ENCODE data around the gene SRGAP1.

Gene SRGAP1

GRCh38 chr12:63985945-63986344 is 141.4 kb downstream of the SRGAP1 start:
- TF ChIP-seq CTCF (IDR thresholded peaks at IDR 0.05; ENCODE audit: low read depth, low read length, missing control alignments) = no peak
- no peaks in the 10 kb centered on the region for H3K27me3 ChIP-seq (replicated peaks)
- no peak overlapping the region for H3K4me3 ChIP-seq (ENCODE audit: low read depth, low read length)
- in situ Hi-C loops (cut with HindIII; ENCODE audit: low pct_ligation_motif_present, low sequenced_read_pairs) = no loop called here
- no peak for DNase-seq
- H3K36me3 ChIP-seq (replicated peaks) = no peaks in the 10 kb centered on the region
- no peak overlapping the region for H3K27ac ChIP-seq

- no peak for DNase-seq
- Histone ChIP-seq H3K27ac (no peak overlapping the region), H3K4me3 (ENCODE audit: low read depth, low read length) (no peak overlapping the region), H3K27me3 (replicated peaks) (no peaks in the 10 kb centered on the region), H3K36me3 (replicated peaks) (peaks cover 3% of the 10 kb centered on the region)
- in situ Hi-C loops (cut with HindIII; ENCODE audit: low pct_ligation_motif_present, low sequenced_read_pairs) = no loop called here
- no peak for TF ChIP-seq CTCF (IDR thresholded peaks at IDR 0.05; ENCODE audit: low read depth, low read length, missing control alignments)
These were observed 144.9 kb downstream of the SRGAP1 start for GRCh38 chr12:63989301-63989845.

GRCh38 chr12:63990828-63991547 is 146.5 kb downstream of the SRGAP1 start:
- in situ Hi-C loops (cut with HindIII; ENCODE audit: low pct_ligation_motif_present, low sequenced_read_pairs) = no loop called here
- no peak for DNase-seq
- no peak overlapping the region for H3K27ac ChIP-seq
- H3K36me3 ChIP-seq (replicated peaks) = peaks cover 3% of the 10 kb centered on the region
- no peak for TF ChIP-seq CTCF (IDR thresholded peaks at IDR 0.05; ENCODE audit: low read depth, low read length, missing control alignments)
- no peaks in the 10 kb centered on the region for H3K27me3 ChIP-seq (replicated peaks)
- H3K4me3 ChIP-seq (ENCODE audit: low read depth, low read length) = no peak overlapping the region

- in situ Hi-C loops (cut with HindIII; ENCODE audit: low pct_ligation_motif_present, low sequenced_read_pairs) = no loop called here
- no peak for DNase-seq
These were observed 150.2 kb downstream of the SRGAP1 start for GRCh38 chr12:63994704-63995103.

GRCh38 chr12:63995512-63995911 is 151.0 kb downstream of the SRGAP1 start:
- no peak for DNase-seq
- Histone ChIP-seq H3K36me3 (replicated peaks) (peaks cover 3% of the 10 kb centered on the region), H3K27me3 (replicated peaks) (no peaks in the 10 kb centered on the region), H3K27ac (no peak overlapping the region), H3K4me3 (ENCODE audit: low read depth, low read length) (no peak overlapping the region)
- in situ Hi-C loops (cut with HindIII; ENCODE audit: low pct_ligation_motif_present, low sequenced_read_pairs) = no loop called here
- no peak for TF ChIP-seq CTCF (IDR thresholded peaks at IDR 0.05; ENCODE audit: low read depth, low read length, missing control alignments)

More at GRCh38 chr12:63994704-63995103, 150.2 kb downstream of the SRGAP1 start:
- H3K27ac ChIP-seq = no peak overlapping the region
- H3K36me3 ChIP-seq (replicated peaks) = peaks cover 3% of the 10 kb centered on the region
- TF ChIP-seq CTCF (IDR thresholded peaks at IDR 0.05; ENCODE audit: low read depth, low read length, missing control alignments) = no peak
- no peaks in the 10 kb centered on the region for H3K27me3 ChIP-seq (replicated peaks)
- H3K4me3 ChIP-seq (ENCODE audit: low read depth, low read length) = no peak overlapping the region
